Panc1 (cell line): ENCODE results near the gene SCN10A. TPM values are rescaled to one million over a fixed set of nuclear protein-coding genes. Genes with fewer than 3 reads are reported as not detected.

Source experiments
- ATAC-seq: fragments of 200-7000 bp; cut with Tn5 transposase; 2 replicates; pipeline ENCODE4 v1.9.1; 2020; ENCODE audit warnings: mild to moderate bottlenecking, moderate library complexity
- BruUV-seq: library from RNA; stranded (reverse); fragments of 400-500 nt; replicated peaks from 2 replicates; lab custom pipeline; 2021; lab: Mats Ljungman, UMichigan
- CTCF ChIA-PET: fragments of 300-600 bp; sonication (Branson Sonifier 250); formaldehyde crosslinking; loops from one replicate; lab custom pipeline; 2022; ENCODE audit warnings: antibody characterized with exemption; lab: Charles Lee
- POLR2A ChIA-PET: fragments of 300-600 bp; sonication (Branson Sonifier 250); formaldehyde crosslinking; loops from one replicate; lab custom pipeline; 2022; ENCODE audit warnings: antibody characterized with exemption; lab: Charles Lee
- DNase-seq: peaks from one replicate; pipeline ENCODE4 v3.0.0-alpha.2; 2010; ENCODE audit warnings: low read depth, low spot score
- H3K27ac ChIP-seq: 2 replicates; pipeline ENCODE4 v1.5.1; 2011; ENCODE audit warnings: mild to moderate bottlenecking, low read length, inconsistent platforms
- H3K27me3 ChIP-seq: fragments of 200-500 bp; sonication (Bioruptor generic); 2 replicates; pipeline ENCODE4 v1.6.0; 2014; ENCODE audit warnings: low read length, inconsistent platforms; ENCODE audit not compliant: control insufficient read depth, insufficient read depth
- H3K36me3 ChIP-seq: fragments of 200-500 bp; sonication (Bioruptor generic); 2 replicates; pipeline ENCODE4 v1.5.1; 2014; ENCODE audit warnings: inconsistent platforms, mild to moderate bottlenecking, low read length, moderate library complexity; ENCODE audit not compliant: control insufficient read depth, insufficient read depth
- H3K4me1 ChIP-seq: 2 replicates; pipeline ENCODE4 v1.5.1; 2011; ENCODE audit warnings: inconsistent platforms, mild to moderate bottlenecking, low read length, moderate library complexity; ENCODE audit not compliant: control insufficient read depth, insufficient read depth
- H3K4me3 ChIP-seq, 2 experiments: 2 replicates each; pipeline ENCODE4 v1.5.1; 2011 to 2012; ENCODE audit warnings: low read depth in 2 of 2, low read length in 2 of 2, mild to moderate bottlenecking in 2 of 2, inconsistent platforms in 1 of 2, moderate library complexity in 1 of 2
- H3K9me3 ChIP-seq: fragments of 200-500 bp; sonication (Bioruptor generic); 2 replicates; pipeline ENCODE4 v1.5.1; 2014; ENCODE audit warnings: low read depth, mild to moderate bottlenecking, inconsistent platforms, low read length, moderate library complexity; ENCODE audit not compliant: control insufficient read depth, insufficient read depth
- POLR2AphosphoS5 ChIP-seq: IDR thresholded peaks from 2 replicates; pipeline ENCODE4 v1.6.1; 2012; ENCODE audit warnings: mild to moderate bottlenecking, low read depth, low read length, moderate library complexity
- SIN3A ChIP-seq: IDR thresholded peaks from 2 replicates; pipeline ENCODE4 v1.6.1; 2012; ENCODE audit warnings: low read depth, mild to moderate bottlenecking, low read length, moderate library complexity, borderline replicate concordance; ENCODE audit not compliant: insufficient read depth
- TCF7L2 ChIP-seq: IDR thresholded peaks from 2 replicates; pipeline ENCODE4 v1.6.1; 2011; ENCODE audit warnings: mild to moderate bottlenecking, low read depth, low read length, inconsistent platforms
- in situ Hi-C: cut with HindIII; loops from 2 replicates; pipeline ENCODE4 v1.10.0; 2016; ENCODE audit warnings: low sequenced_read_pairs, low pct_unique_long_range_greater_than_20kb
- intact Hi-C: fragments of 100-400 bp; cut with micrococcal nuclease; formaldehyde crosslinking; loops from one replicate; pipeline ENCODE4 v1.10.0; 2022; ENCODE audit not compliant: unreplicated experiment
- total RNA-seq: library from RNA; stranded (reverse); gene quantifications from one replicate; pipeline ENCODE4 v1.2.1, GENCODE V29; 2021; ENCODE audit not compliant: unreplicated experiment
- TF ChIP-seq, protein P1 (sequence below): fragments of 450-650 bp; IDR thresholded peaks from 2 replicates; pipeline ENCODE4 v1.5.1; 2017; ENCODE audit warnings: mild to moderate bottlenecking
- TF ChIP-seq, protein P2 (sequence below), 2 experiments: IDR thresholded peaks; 2 replicates each; pipeline ENCODE4 v1.6.1; 2011 to 2012; ENCODE audit warnings: low read depth in 2 of 2, control low read depth in 1 of 2, low read length in 1 of 2, mild to moderate bottlenecking in 1 of 2, moderate library complexity in 1 of 2; ENCODE audit not compliant: insufficient read depth in 1 of 2

SCN10A gene
- total RNA-seq, 1 experiment from 2014 or later, result not detected

DNA sequence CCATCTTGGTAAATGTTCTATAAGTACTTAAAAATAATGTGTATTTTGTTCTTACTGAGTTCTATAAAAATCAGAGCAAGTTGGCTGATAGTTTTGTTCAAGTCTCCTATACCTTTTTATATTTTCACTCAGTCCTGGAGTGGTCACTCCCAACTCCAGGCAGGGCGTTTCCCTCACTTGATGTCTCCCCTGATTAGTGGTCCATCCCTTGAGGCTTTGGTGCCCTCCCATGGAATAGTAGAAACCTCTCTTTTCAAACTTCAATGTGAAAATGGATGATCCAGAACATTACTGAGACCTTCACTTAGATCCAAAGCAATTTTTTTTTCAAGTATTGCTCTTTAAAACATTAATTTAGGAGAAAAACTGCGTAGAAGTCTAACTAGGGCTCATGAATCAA lies 25.0 kb upstream of the SCN10A start:
- no peaks in the 10 kb centered on the region for H3K36me3 ChIP-seq
- TF ChIP-seq, protein P1, sequence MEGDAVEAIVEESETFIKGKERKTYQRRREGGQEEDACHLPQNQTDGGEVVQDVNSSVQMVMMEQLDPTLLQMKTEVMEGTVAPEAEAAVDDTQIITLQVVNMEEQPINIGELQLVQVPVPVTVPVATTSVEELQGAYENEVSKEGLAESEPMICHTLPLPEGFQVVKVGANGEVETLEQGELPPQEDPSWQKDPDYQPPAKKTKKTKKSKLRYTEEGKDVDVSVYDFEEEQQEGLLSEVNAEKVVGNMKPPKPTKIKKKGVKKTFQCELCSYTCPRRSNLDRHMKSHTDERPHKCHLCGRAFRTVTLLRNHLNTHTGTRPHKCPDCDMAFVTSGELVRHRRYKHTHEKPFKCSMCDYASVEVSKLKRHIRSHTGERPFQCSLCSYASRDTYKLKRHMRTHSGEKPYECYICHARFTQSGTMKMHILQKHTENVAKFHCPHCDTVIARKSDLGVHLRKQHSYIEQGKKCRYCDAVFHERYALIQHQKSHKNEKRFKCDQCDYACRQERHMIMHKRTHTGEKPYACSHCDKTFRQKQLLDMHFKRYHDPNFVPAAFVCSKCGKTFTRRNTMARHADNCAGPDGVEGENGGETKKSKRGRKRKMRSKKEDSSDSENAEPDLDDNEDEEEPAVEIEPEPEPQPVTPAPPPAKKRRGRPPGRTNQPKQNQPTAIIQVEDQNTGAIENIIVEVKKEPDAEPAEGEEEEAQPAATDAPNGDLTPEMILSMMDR, result no peak
- TF ChIP-seq TCF7L2, result no peak
- TF ChIP-seq, protein P2, sequence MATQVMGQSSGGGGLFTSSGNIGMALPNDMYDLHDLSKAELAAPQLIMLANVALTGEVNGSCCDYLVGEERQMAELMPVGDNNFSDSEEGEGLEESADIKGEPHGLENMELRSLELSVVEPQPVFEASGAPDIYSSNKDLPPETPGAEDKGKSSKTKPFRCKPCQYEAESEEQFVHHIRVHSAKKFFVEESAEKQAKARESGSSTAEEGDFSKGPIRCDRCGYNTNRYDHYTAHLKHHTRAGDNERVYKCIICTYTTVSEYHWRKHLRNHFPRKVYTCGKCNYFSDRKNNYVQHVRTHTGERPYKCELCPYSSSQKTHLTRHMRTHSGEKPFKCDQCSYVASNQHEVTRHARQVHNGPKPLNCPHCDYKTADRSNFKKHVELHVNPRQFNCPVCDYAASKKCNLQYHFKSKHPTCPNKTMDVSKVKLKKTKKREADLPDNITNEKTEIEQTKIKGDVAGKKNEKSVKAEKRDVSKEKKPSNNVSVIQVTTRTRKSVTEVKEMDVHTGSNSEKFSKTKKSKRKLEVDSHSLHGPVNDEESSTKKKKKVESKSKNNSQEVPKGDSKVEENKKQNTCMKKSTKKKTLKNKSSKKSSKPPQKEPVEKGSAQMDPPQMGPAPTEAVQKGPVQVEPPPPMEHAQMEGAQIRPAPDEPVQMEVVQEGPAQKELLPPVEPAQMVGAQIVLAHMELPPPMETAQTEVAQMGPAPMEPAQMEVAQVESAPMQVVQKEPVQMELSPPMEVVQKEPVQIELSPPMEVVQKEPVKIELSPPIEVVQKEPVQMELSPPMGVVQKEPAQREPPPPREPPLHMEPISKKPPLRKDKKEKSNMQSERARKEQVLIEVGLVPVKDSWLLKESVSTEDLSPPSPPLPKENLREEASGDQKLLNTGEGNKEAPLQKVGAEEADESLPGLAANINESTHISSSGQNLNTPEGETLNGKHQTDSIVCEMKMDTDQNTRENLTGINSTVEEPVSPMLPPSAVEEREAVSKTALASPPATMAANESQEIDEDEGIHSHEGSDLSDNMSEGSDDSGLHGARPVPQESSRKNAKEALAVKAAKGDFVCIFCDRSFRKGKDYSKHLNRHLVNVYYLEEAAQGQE (IDR thresholded peaks at IDR 0.05; ENCODE audit: insufficient read depth in 1 of 2, low read depth in 2 of 2, low read length in 1 of 2), result no peak
- no peak for TF ChIP-seq POLR2AphosphoS5
- no peak for TF ChIP-seq SIN3A
- intact Hi-C loops, result loop anchor here (10.0 kb wide), 1 partner anchor 336 kb away; no protein-coding TSS in a partner anchor
- no peak overlapping the region for H3K4me3 ChIP-seq
- BruUV-seq, result no TSS peak
- ATAC-seq, result no peak
- ChIA-PET CTCF (no interaction called here), POLR2A (no interaction called here)
- no peak for DNase-seq
- in situ Hi-C loops, result no loop called here
- no peaks in the 10 kb centered on the region for H3K4me1 ChIP-seq
- H3K9me3 ChIP-seq, result no peaks in the 10 kb centered on the region
- no peak overlapping the region for H3K27ac ChIP-seq
- H3K27me3 ChIP-seq, result no peaks in the 10 kb centered on the region

DNA sequence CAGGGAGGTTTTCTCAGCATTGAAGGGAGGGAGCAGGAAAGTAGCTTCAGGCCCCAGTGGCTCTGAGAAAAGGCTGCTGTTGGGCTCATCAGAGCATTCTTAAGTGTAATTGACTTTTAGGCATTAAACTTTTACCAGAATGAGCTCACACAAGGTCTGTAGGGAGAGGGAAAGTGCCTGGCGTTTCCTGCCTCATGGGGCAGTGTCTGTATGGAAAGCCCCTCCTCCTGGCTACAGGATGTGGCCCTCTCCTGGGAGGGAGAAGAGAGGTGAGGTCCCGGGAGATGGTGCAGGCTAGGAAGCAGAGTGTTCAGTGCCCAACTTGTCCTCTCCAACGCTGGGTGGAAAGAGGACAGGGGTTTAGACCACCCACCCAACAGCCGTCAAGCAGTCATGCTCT lies 21.3 kb upstream of the SCN10A start:
- Histone ChIP-seq H3K27ac (no peak overlapping the region), H3K36me3 (no peaks in the 10 kb centered on the region), H3K27me3 (no peaks in the 10 kb centered on the region), H3K4me1 (no peaks in the 10 kb centered on the region; the same call in 1 of the 2 replicates), H3K4me3 (no peak overlapping the region), H3K9me3 (no peaks in the 10 kb centered on the region)
- ChIA-PET POLR2A (no interaction called here), CTCF (no interaction called here)
- intact Hi-C loops (no loop called here), in situ Hi-C loops (no loop called here)
- ATAC-seq (no peak), DNase-seq (no peak)
- TF ChIP-seq, protein P2 (IDR thresholded peaks at IDR 0.05; ENCODE audit: insufficient read depth in 1 of 2, low read depth in 2 of 2, low read length in 1 of 2), result no peak
- TF ChIP-seq POLR2AphosphoS5, result no peak
- TF ChIP-seq, protein P1, result no peak
- TF ChIP-seq SIN3A, result no peak
- no peak for TF ChIP-seq TCF7L2
- BruUV-seq, result no TSS peak
